Parathyroid adenoma (tissue), 2 donors: ENCODE results near the gene RBBP5.

Experiments
- H2AFZ ChIP-seq: fragments of 300-600 bp; sonication (generic); one replicate; pipeline ENCODE4 v1.7.0; 2017; ENCODE audit warnings: antibody characterized with exemption, mild to moderate bottlenecking
- H3K27ac ChIP-seq: fragments of 300-600 bp; sonication (generic); one replicate; pipeline ENCODE4 v1.7.0; 2017
- H3K27me3 ChIP-seq: fragments of 300-600 bp; sonication (generic); one replicate; pipeline ENCODE4 v1.7.0; 2017; ENCODE audit warnings: low read length; ENCODE audit not compliant: control insufficient read depth, insufficient read depth
- H3K36me3 ChIP-seq: fragments of 300-600 bp; sonication (generic); one replicate; pipeline ENCODE4 v1.7.0; 2017; ENCODE audit warnings: low read length; ENCODE audit not compliant: control insufficient read depth, insufficient read depth
- H3K4me1 ChIP-seq: fragments of 300-600 bp; sonication (generic); one replicate; pipeline ENCODE4 v1.7.0; 2017; ENCODE audit warnings: control low read depth
- H3K4me2 ChIP-seq: fragments of 300-600 bp; sonication (generic); one replicate; pipeline ENCODE4 v1.7.0; 2017; ENCODE audit warnings: low read length
- H3K4me3 ChIP-seq: fragments of 300-600 bp; sonication (generic); one replicate; pipeline ENCODE4 v1.7.0; 2017; ENCODE audit warnings: low read depth, low read length
- H3K79me2 ChIP-seq: fragments of 300-600 bp; sonication (generic); one replicate; pipeline ENCODE4 v1.7.0; 2017; ENCODE audit warnings: control low read depth
- H3K9ac ChIP-seq: fragments of 300-600 bp; sonication (generic); one replicate; pipeline ENCODE4 v1.7.0; 2017; ENCODE audit warnings: mild to moderate bottlenecking
- H3K9me3 ChIP-seq: fragments of 300-600 bp; sonication (generic); one replicate; pipeline ENCODE4 v1.7.0; 2017; ENCODE audit warnings: low read length; ENCODE audit not compliant: control insufficient read depth
- CTCF ChIP-seq: fragments of 300-600 bp; sonication (generic); IDR thresholded peaks from one replicate; pipeline ENCODE4 v1.7.0; 2017; ENCODE audit warnings: antibody characterized with exemption, mild to moderate bottlenecking
- donor health status: primary hyperparathyroidism.

The RBBP5 gene

GRCh38 chr1:205054013-205054412, 67.8 kb downstream of the RBBP5 start:
- Histone ChIP-seq H3K4me2 (no peak overlapping the region), H3K79me2 (no peaks in the 10 kb centered on the region), H3K27ac (no peak overlapping the region), H3K9ac (no peak overlapping the region), H3K4me1 (no peaks in the 10 kb centered on the region), H3K36me3 (no peaks in the 10 kb centered on the region), H3K27me3 (no peaks in the 10 kb centered on the region), H3K4me3 (no peak overlapping the region), H3K9me3 (no peaks in the 10 kb centered on the region), H2AFZ (no peak overlapping the region)
- no peak for TF ChIP-seq CTCF

- no peak overlapping the region for H3K27ac ChIP-seq
- no peaks in the 10 kb centered on the region for H3K36me3 ChIP-seq
- no peaks in the 10 kb centered on the region for H3K9me3 ChIP-seq
- no peak overlapping the region for H3K9ac ChIP-seq
- H3K4me3 ChIP-seq = no peak overlapping the region
- H3K27me3 ChIP-seq = no peaks in the 10 kb centered on the region
- no peak for TF ChIP-seq CTCF
- H3K4me2 ChIP-seq = no peak overlapping the region
- H2AFZ ChIP-seq = no peak overlapping the region
- no peaks in the 10 kb centered on the region for H3K4me1 ChIP-seq
- H3K79me2 ChIP-seq = no peaks in the 10 kb centered on the region
These were observed 68.5 kb downstream of the RBBP5 start for GRCh38 chr1:205053296-205053695.

GRCh38 chr1:205052690-205053089, 69.1 kb downstream of the RBBP5 start:
- H3K27me3 ChIP-seq = no peaks in the 10 kb centered on the region
- H3K9me3 ChIP-seq = no peaks in the 10 kb centered on the region
- no peak overlapping the region for H3K4me3 ChIP-seq
- TF ChIP-seq CTCF = no peak
- no peak overlapping the region for H3K9ac ChIP-seq
- no peaks in the 10 kb centered on the region for H3K4me1 ChIP-seq
- no peak overlapping the region for H3K4me2 ChIP-seq
- no peaks in the 10 kb centered on the region for H3K36me3 ChIP-seq
- H3K79me2 ChIP-seq = no peaks in the 10 kb centered on the region
- H3K27ac ChIP-seq = no peak overlapping the region
- no peak overlapping the region for H2AFZ ChIP-seq

GRCh38 chr1:205049479-205049878, 72.3 kb downstream of the RBBP5 start:
- peaks cover 5% of the 10 kb centered on the region for H3K27me3 ChIP-seq
- H3K4me2 ChIP-seq = no peak overlapping the region
- H3K79me2 ChIP-seq = no peaks in the 10 kb centered on the region
- H3K27ac ChIP-seq = no peak overlapping the region
- no peak overlapping the region for H3K9ac ChIP-seq
- H2AFZ ChIP-seq = no peak overlapping the region
- H3K36me3 ChIP-seq = no peaks in the 10 kb centered on the region
- no peaks in the 10 kb centered on the region for H3K9me3 ChIP-seq
- H3K4me3 ChIP-seq = no peak overlapping the region
- no peak for TF ChIP-seq CTCF
- no peaks in the 10 kb centered on the region for H3K4me1 ChIP-seq

GRCh38 chr1:205048382-205048781, 73.4 kb downstream of the RBBP5 start:
- Histone ChIP-seq H3K27ac (no peak overlapping the region), H3K79me2 (no peaks in the 10 kb centered on the region), H3K9ac (no peak overlapping the region), H3K27me3 (peaks cover 5% of the 10 kb centered on the region), H3K4me3 (no peak overlapping the region), H3K36me3 (no peaks in the 10 kb centered on the region), H3K4me1 (no peaks in the 10 kb centered on the region), H2AFZ (no peak overlapping the region), H3K4me2 (no peak overlapping the region), H3K9me3 (no peaks in the 10 kb centered on the region)
- TF ChIP-seq CTCF = no peak
